Measurements from ENCODE around the gene PAX4.

PAX4 gene

DNA sequence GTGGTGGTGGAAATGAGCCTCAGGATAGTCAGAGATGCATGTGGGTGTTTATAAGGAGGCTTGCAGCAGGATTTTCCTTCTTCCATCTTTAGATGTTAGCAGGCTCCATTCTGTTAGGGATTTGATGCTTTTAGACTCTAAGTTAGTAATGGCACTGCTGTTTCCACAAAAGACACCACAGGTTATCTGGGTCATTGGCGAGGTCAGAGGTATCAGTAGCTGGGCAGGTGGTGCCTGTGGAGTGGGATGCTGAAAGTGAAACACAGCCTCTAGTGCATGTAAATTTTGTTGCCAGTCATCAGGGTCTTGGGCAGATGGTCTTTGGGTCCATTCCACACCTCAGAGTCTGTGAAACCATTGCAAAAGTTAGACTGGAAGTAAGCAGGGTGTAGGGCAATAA, 833 bp upstream of the PAX4 start:
- no peak for TF ChIP-seq CTCF (IDR thresholded peaks at IDR 0.05; ENCODE audit: extremely low read depth, insufficient read depth, missing control alignments)
- no peak for DNase-seq (ENCODE audit: low spot score)
- in situ Hi-C loops (cut with MboI; ENCODE audit: low pct_unique_long_range_greater_than_20kb, low sequenced_read_pairs, unreplicated experiment): no loop called here

- in situ Hi-C loops (cut with MboI; ENCODE audit: low pct_unique_long_range_greater_than_20kb, low sequenced_read_pairs, unreplicated experiment): no loop called here
- TF ChIP-seq CTCF (IDR thresholded peaks at IDR 0.05; ENCODE audit: extremely low read depth, insufficient read depth, missing control alignments): no peak
- DNase-seq (ENCODE audit: low spot score): no peak
Observed at GRCh38 chr7:127616724-127617123, 1.2 kb downstream of the PAX4 start.

DNA sequence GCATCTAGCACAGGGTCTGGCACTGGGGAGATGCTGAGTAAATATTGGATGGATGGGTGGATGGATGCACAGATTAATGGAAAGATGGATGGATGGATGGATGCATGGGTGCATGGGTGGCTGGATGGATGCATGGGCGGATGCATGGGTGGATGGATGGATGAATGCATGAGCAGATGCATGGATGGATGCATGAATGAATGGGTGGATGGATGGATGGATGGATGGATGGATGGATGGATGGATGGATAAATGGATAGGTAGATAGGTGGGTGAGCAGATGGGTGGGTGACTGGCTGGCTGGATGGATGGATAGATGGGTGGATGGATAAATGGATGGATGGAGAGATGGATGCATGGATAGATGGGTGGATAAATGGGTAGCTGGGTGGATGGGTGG, 5.7 kb downstream of the PAX4 start:
- no peak for DNase-seq (ENCODE audit: low spot score)
- in situ Hi-C loops (cut with MboI; ENCODE audit: low pct_unique_long_range_greater_than_20kb, low sequenced_read_pairs, unreplicated experiment): no loop called here
- no peak for TF ChIP-seq CTCF (IDR thresholded peaks at IDR 0.05; ENCODE audit: extremely low read depth, insufficient read depth, missing control alignments)

- DNase-seq (ENCODE audit: low spot score): no peak
- in situ Hi-C loops (cut with MboI; ENCODE audit: low pct_unique_long_range_greater_than_20kb, low sequenced_read_pairs, unreplicated experiment): no loop called here
- TF ChIP-seq CTCF (IDR thresholded peaks at IDR 0.05; ENCODE audit: extremely low read depth, insufficient read depth, missing control alignments): no peak
Observed at GRCh38 chr7:127609297-127609696, 8.6 kb downstream of the PAX4 start.

GRCh38 chr7:127608446-127608845, 9.5 kb downstream of the PAX4 start:
- in situ Hi-C loops (cut with MboI; ENCODE audit: low pct_unique_long_range_greater_than_20kb, low sequenced_read_pairs, unreplicated experiment): no loop called here
- TF ChIP-seq CTCF (IDR thresholded peaks at IDR 0.05; ENCODE audit: extremely low read depth, insufficient read depth, missing control alignments): no peak

DNA sequence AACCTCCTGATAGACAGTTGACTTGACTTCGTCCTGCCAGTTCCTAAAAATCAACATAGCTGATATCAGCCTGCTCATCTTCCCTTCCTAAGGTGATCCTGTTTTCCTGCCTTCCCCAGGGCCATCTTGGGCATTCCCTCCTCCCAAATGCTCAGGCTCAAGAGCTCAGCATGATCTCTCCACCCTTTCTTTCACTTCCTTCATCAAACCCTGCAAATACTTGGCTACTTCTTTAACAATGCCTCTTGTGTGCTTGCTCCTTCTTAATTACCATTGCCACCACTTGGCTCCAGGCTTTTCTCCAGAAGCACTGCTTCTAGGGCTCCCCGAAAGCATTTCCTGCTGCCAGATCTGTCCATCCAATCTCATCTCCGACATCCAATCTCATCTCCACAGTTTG, 17.1 kb downstream of the PAX4 start:
- in situ Hi-C loops (cut with MboI; ENCODE audit: low pct_unique_long_range_greater_than_20kb, low sequenced_read_pairs, unreplicated experiment): no loop called here
- TF ChIP-seq CTCF (IDR thresholded peaks at IDR 0.05; ENCODE audit: extremely low read depth, insufficient read depth, missing control alignments): no peak
- no peak for DNase-seq (ENCODE audit: low spot score)

More at GRCh38 chr7:127608446-127608845, 9.5 kb downstream of the PAX4 start:
- DNase-seq (ENCODE audit: low spot score): no peak

- DNase-seq (ENCODE audit: low spot score): no peak
- peak; percentile 33 for TF ChIP-seq CTCF (IDR thresholded peaks at IDR 0.05; ENCODE audit: extremely low read depth, insufficient read depth, missing control alignments)
- in situ Hi-C loops (cut with MboI; ENCODE audit: low pct_unique_long_range_greater_than_20kb, low sequenced_read_pairs, unreplicated experiment): no loop called here
Observed at GRCh38 chr7:127598318-127598717, 19.6 kb downstream of the PAX4 start.
